ENCODE data around the gene PATJ. TPM values are rescaled to one million over a fixed set of nuclear protein-coding genes. Genes with fewer than 3 reads are reported as not detected.

Gene PATJ
- total RNA-seq, 1 experiment from 2014 or later, result 48.8 TPM

GRCh38 chr1:62117018-62117750, 374.9 kb downstream of the PATJ start:
- no peak overlapping the region for H3K4me2 ChIP-seq (ENCODE audit: low read length)
- no TSS peak for BruUV-seq (replicated peaks)
- H3K4me3 ChIP-seq (replicated peaks in 1 of 2; ENCODE audit: low read depth in 1 of 2, low read length in 2 of 2), result no peak overlapping the region
- no peaks in the 10 kb centered on the region for H3K27me3 ChIP-seq (ENCODE audit: insufficient read depth, low read length)
- no peak for ATAC-seq
- RAD21 ChIA-PET (ENCODE audit: low non-redundant PET in 1 of 2, low total read pairs in 2 of 2, uncharacterized antibody in 2 of 2, unreplicated experiment in 2 of 2), result interaction anchor here in 1 of 2 experiments (0.5 kb wide), 1 partner anchor 236 kb away, joined by 3 read pairs; no protein-coding TSS in a partner anchor
- no peak for TF ChIP-seq MAX (IDR thresholded peaks at IDR 0.05)
- no peak for TF ChIP-seq SP1 (IDR thresholded peaks at IDR 0.05; ENCODE audit: low read depth)
- TF ChIP-seq REST (IDR thresholded peaks at IDR 0.05; ENCODE audit: low read depth), result no peak
- no peak for TF ChIP-seq POLR2A (IDR thresholded peaks at IDR 0.05; ENCODE audit: borderline replicate concordance, extremely low read depth, insufficient read depth, insufficient read length)
- TF ChIP-seq CEBPB (IDR thresholded peaks at IDR 0.05; ENCODE audit: low read depth), result no peak
- TF ChIP-seq EZH2phosphoT487 (IDR thresholded peaks at IDR 0.05; ENCODE audit: borderline replicate concordance), result no peak
- no peak for TF ChIP-seq EGR1 (IDR thresholded peaks at IDR 0.05; ENCODE audit: low read depth)
- no peak for TF ChIP-seq CTCF (IDR thresholded peaks at IDR 0.05 in 2 of 3, conservative IDR thresholded peaks at IDR 0.05 in 1 of 3; ENCODE audit: borderline replicate concordance in 1 of 3, insufficient read depth in 1 of 3, low read depth in 2 of 3, low read length in 2 of 3)
- H3K9me3 ChIP-seq (ENCODE audit: control insufficient read depth in 1 of 2, insufficient read depth in 1 of 2, low read depth in 1 of 2, low read length in 2 of 2), result no peaks in the 10 kb centered on the region
- no peaks in the 10 kb centered on the region for H3K9me2 ChIP-seq (ENCODE audit: insufficient read depth)
- intact Hi-C loops (cut with micrococcal nuclease), result no loop called here
- H2AFZ ChIP-seq (ENCODE audit: low read depth, low read length, poor library complexity, severe bottlenecking), result no peak overlapping the region
- no peaks in the 10 kb centered on the region for H4K20me1 ChIP-seq (ENCODE audit: insufficient read depth)
- no peaks in the 10 kb centered on the region for H3K79me2 ChIP-seq (ENCODE audit: insufficient read depth, low read length)
- no peak for DNase-seq (ENCODE audit: low read depth, low spot score)
- no peak overlapping the region for H3K9ac ChIP-seq (ENCODE audit: low read length)
- H3K36me3 ChIP-seq (ENCODE audit: control insufficient read depth in 1 of 2, insufficient read depth in 2 of 2, low read length in 2 of 2), result no peaks in the 10 kb centered on the region
- CTCF ChIA-PET, result no interaction called here
- peaks cover 16 to 20% of the 10 kb centered on the region in 2 experiments for H3K4me1 ChIP-seq (ENCODE audit: control insufficient read depth in 1 of 2, insufficient read depth in 2 of 2, low read length in 2 of 2)
- H3K27ac ChIP-seq (ENCODE audit: low read depth, low read length), result no peak overlapping the region
- POLR2A ChIA-PET, result no interaction called here
